Measurements from ENCODE around the gene BCL2L2.

DNA sequence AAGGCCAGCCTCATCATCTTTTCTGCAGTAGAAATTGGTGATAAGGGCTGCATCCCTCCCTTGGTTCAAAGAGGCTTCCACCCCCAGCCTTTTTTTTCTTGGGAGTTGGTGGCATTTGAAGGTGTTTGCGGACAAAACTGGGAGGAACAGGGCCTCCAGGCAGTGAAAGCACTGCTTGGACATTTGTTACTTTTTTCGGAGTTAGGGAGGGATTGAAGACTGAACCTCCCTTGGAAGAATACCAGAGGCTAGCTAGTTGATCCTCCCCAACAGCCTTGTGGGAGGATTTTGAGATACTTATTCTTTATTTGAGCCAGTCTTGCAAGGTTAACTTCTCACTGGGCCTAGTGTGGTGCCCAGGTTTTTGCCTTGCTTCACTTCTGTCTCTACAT lies 17.8 kb downstream of the BCL2L2 start:
- TF ChIP-seq, protein P1, sequence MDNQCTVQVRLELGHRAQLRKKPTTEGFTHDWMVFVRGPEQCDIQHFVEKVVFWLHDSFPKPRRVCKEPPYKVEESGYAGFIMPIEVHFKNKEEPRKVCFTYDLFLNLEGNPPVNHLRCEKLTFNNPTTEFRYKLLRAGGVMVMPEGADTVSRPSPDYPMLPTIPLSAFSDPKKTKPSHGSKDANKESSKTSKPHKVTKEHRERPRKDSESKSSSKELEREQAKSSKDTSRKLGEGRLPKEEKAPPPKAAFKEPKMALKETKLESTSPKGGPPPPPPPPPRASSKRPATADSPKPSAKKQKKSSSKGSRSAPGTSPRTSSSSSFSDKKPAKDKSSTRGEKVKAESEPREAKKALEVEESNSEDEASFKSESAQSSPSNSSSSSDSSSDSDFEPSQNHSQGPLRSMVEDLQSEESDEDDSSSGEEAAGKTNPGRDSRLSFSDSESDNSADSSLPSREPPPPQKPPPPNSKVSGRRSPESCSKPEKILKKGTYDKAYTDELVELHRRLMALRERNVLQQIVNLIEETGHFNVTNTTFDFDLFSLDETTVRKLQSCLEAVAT (IDR thresholded peaks at IDR 0.05), result no peak
- no peak for TF ChIP-seq MYC (IDR thresholded peaks at IDR 0.05; ENCODE audit: insufficient read depth, insufficient read length, insufficient replicate concordance, low read length, severe bottlenecking)
- TF ChIP-seq, protein P2, sequence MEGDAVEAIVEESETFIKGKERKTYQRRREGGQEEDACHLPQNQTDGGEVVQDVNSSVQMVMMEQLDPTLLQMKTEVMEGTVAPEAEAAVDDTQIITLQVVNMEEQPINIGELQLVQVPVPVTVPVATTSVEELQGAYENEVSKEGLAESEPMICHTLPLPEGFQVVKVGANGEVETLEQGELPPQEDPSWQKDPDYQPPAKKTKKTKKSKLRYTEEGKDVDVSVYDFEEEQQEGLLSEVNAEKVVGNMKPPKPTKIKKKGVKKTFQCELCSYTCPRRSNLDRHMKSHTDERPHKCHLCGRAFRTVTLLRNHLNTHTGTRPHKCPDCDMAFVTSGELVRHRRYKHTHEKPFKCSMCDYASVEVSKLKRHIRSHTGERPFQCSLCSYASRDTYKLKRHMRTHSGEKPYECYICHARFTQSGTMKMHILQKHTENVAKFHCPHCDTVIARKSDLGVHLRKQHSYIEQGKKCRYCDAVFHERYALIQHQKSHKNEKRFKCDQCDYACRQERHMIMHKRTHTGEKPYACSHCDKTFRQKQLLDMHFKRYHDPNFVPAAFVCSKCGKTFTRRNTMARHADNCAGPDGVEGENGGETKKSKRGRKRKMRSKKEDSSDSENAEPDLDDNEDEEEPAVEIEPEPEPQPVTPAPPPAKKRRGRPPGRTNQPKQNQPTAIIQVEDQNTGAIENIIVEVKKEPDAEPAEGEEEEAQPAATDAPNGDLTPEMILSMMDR (IDR thresholded peaks at IDR 0.05 in 2 of 3, conservative IDR thresholded peaks at IDR 0.05 in 1 of 3; ENCODE audit: control insufficient read depth in 2 of 3, extremely low read depth in 1 of 3, insufficient read depth in 1 of 3, low read depth in 3 of 3, low read length in 3 of 3), result no peak
- no peak for TF ChIP-seq IKZF1 (conservative IDR thresholded peaks at IDR 0.05)
- TF ChIP-seq POLR2A (IDR thresholded peaks at IDR 0.05; ENCODE audit: low read depth, low read length), result no peak
- no peak for TF ChIP-seq EZH2 (IDR thresholded peaks at IDR 0.05; ENCODE audit: borderline replicate concordance, control insufficient read depth, low read depth, low read length)

Data from GM12878 (cell line).